ENCODE data around the gene BTBD10. TPM values are rescaled to one million over a fixed set of nuclear protein-coding genes. Genes with fewer than 3 reads are reported as not detected.

Gene BTBD10
- total RNA-seq, 1 donor from 2014 or later, result 120 TPM

GRCh38 chr11:13473013-13473722, 10.1 kb upstream of the BTBD10 start:
- TF ChIP-seq CTCF (IDR thresholded peaks at IDR 0.05; ENCODE audit: insufficient read depth, low read length, severe bottlenecking), result no peak
- DNase-seq (ENCODE audit: low read depth) (no peak), FAIRE-seq (no peak)
- no peaks in the 10 kb centered on the region for H3K36me3 ChIP-seq (ENCODE audit: control insufficient read depth, insufficient read depth, low read length)
- H3K4me3 ChIP-seq (ENCODE audit: low read depth, low read length), result no peak overlapping the region
- H3K27me3 ChIP-seq (ENCODE audit: control insufficient read depth, insufficient read depth, low read length), result no peaks in the 10 kb centered on the region

- TF ChIP-seq CTCF (IDR thresholded peaks at IDR 0.05; ENCODE audit: insufficient read depth, low read length, severe bottlenecking), result no peak
- H3K4me3 ChIP-seq (ENCODE audit: low read depth, low read length), result no peak overlapping the region
- no peaks in the 10 kb centered on the region for H3K36me3 ChIP-seq (ENCODE audit: control insufficient read depth, insufficient read depth, low read length)
- no peaks in the 10 kb centered on the region for H3K27me3 ChIP-seq (ENCODE audit: control insufficient read depth, insufficient read depth, low read length)
- FAIRE-seq, result no peak
- no peak for DNase-seq (ENCODE audit: low read depth)
Observed at GRCh38 chr11:13468750-13469149, 5.7 kb upstream of the BTBD10 start.

- H3K27me3 ChIP-seq (ENCODE audit: control insufficient read depth, insufficient read depth, low read length), result no peaks in the 10 kb centered on the region
- no peaks in the 10 kb centered on the region for H3K36me3 ChIP-seq (ENCODE audit: control insufficient read depth, insufficient read depth, low read length)
- DNase-seq (ENCODE audit: low read depth), result peak; percentile 55
- peak; percentile 55 for TF ChIP-seq CTCF (IDR thresholded peaks at IDR 0.05; ENCODE audit: insufficient read depth, low read length, severe bottlenecking)
- no peak overlapping the region for H3K4me3 ChIP-seq (ENCODE audit: low read depth, low read length)
- no peak for FAIRE-seq
Observed at GRCh38 chr11:13465909-13466371, 2.9 kb upstream of the BTBD10 start.

GRCh38 chr11:13463779-13464290, 813 bp upstream of the BTBD10 start:
- no peak for FAIRE-seq
- H3K36me3 ChIP-seq (ENCODE audit: control insufficient read depth, insufficient read depth, low read length), result no peaks in the 10 kb centered on the region
- H3K4me3 ChIP-seq (ENCODE audit: low read depth, low read length), result peak overlapping the region; percentile 96
- no peak for TF ChIP-seq CTCF (IDR thresholded peaks at IDR 0.05; ENCODE audit: insufficient read depth, low read length, severe bottlenecking)
- DNase-seq (ENCODE audit: low read depth), result peak; percentile 18
- no peaks in the 10 kb centered on the region for H3K27me3 ChIP-seq (ENCODE audit: control insufficient read depth, insufficient read depth, low read length)

- Histone ChIP-seq H3K27me3 (ENCODE audit: control insufficient read depth, insufficient read depth, low read length) (no peaks in the 10 kb centered on the region), H3K4me3 (ENCODE audit: low read depth, low read length) (peak overlapping the region; percentile 96), H3K36me3 (ENCODE audit: control insufficient read depth, insufficient read depth, low read length) (no peaks in the 10 kb centered on the region)
- DNase-seq (ENCODE audit: low read depth) (peak; percentile 90), FAIRE-seq (peak; percentile 85)
- no peak for TF ChIP-seq CTCF (IDR thresholded peaks at IDR 0.05; ENCODE audit: insufficient read depth, low read length, severe bottlenecking)
Observed at GRCh38 chr11:13462311-13462900, 616 bp downstream of the BTBD10 start.

All from bronchial epithelial cell (primary cell).